WERI-Rb-1 (cell line): Measurements from ENCODE around the gene SLC19A2.
"Not testable (repeated sequence)": the region's sequence is repeated elsewhere in the genome, so short reads cannot be mapped to it uniquely, and the experiment has no call there.

Source experiments
- DNase-seq: peaks from one replicate; pipeline ENCODE4 v3.0.0-alpha.2; 2020
- H3K27ac ChIP-seq: fragments of 250-450 bp; sonication (Bioruptor Pico); 2 replicates; pipeline ENCODE4 v1.5.1; 2020; ENCODE audit warnings: mild to moderate bottlenecking, moderate library complexity
- H3K27me3 ChIP-seq: fragments of 250-450 bp; sonication (Bioruptor Pico); 2 replicates; pipeline ENCODE4 v1.5.1; 2021; ENCODE audit warnings: mild to moderate bottlenecking, low read depth, moderate library complexity; ENCODE audit not compliant: insufficient read depth, severe bottlenecking
- H3K36me3 ChIP-seq: fragments of 250-450 bp; sonication (Bioruptor Pico); 2 replicates; pipeline ENCODE4 v1.5.1; 2020; ENCODE audit warnings: mild to moderate bottlenecking, moderate library complexity
- H3K4me3 ChIP-seq: 2 replicates; pipeline ENCODE4 v1.5.1; 2011; ENCODE audit warnings: low read depth, mild to moderate bottlenecking, control low read depth, low read length
- H3K9me3 ChIP-seq: fragments of 250-450 bp; sonication (Bioruptor Pico); 2 replicates; pipeline ENCODE4 v1.5.1; 2021; ENCODE audit warnings: mild to moderate bottlenecking, moderate library complexity; ENCODE audit not compliant: severe bottlenecking
- CTCF ChIP-seq: IDR thresholded peaks from 2 replicates; pipeline ENCODE4 v1.5.1; 2011; ENCODE audit warnings: low read depth, mild to moderate bottlenecking, control low read depth, inconsistent platforms, low read length

SLC19A2 gene

GRCh38 chr1:169507413-169507812 is 21.7 kb upstream of the SLC19A2 start:
- Histone ChIP-seq H3K27ac (no peak overlapping the region), H3K9me3 (no peaks in the 10 kb centered on the region), H3K27me3 (no peaks in the 10 kb centered on the region), H3K4me3 (no peak overlapping the region), H3K36me3 (no peaks in the 10 kb centered on the region)
- TF ChIP-seq CTCF, result no peak
- no peak for DNase-seq

DNA sequence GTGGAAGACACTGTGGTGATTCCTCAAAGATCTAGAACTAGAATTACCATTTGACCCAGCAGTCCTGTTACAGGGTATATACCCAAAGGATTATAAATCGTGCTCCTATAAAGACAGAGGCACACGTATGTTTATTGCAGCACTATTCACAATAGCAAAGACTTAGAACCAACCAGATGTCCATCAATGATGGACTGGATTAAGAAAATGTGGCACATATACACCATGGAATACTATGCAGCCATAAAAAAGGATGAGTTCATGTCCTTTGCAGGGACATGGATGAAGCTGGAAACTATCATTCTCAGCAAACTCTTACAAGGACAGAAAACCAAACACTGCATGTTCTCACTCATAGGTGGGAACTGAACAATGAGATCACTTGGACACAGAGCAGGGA is 17.9 kb upstream of the SLC19A2 start:
- not testable (repeated sequence) for H3K27me3 ChIP-seq, H3K27ac ChIP-seq, DNase-seq, H3K9me3 ChIP-seq, H3K36me3 ChIP-seq, H3K4me3 ChIP-seq

DNA sequence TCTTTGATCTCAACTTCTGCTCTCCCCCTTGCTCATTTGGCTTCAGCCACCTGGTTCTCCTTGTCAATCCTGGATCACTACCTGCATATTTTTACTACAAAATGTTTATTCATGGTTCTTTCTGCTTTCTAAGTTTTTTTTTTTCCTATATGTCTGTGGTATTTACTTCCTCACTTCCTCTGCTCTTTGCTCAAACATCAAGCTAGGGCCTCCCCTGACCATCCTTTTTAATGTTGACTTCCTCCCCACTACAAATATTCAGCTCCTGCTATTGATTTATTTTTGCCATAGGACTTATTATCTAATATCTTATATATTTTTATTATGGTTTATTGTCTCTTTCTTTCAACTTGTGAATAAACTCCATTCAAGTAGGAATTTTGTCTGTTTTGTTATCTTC is 14.1 kb upstream of the SLC19A2 start:
- no peaks in the 10 kb centered on the region for H3K9me3 ChIP-seq
- no peak overlapping the region for H3K4me3 ChIP-seq
- TF ChIP-seq CTCF, result no peak
- no peak overlapping the region for H3K27ac ChIP-seq
- no peaks in the 10 kb centered on the region for H3K27me3 ChIP-seq
- H3K36me3 ChIP-seq, result no peaks in the 10 kb centered on the region
- DNase-seq, result no peak

DNA sequence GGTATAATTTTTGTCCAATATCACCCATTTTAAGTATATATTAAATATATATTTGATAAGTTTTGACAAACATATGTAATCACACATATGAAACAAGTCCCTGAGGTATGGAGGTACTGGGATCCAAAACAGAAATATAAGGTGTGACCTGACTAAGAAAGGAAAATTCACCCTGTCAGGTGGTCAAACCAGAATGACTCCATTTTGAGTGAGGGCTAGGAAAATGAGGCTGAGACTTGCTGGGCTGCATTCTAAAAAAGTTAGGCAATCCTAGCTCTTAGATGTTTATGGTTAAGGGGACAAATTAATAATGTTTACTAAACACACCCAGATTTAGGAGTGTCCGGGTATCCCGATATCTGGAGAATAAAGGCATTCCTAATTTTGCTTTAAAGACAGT is 11.6 kb upstream of the SLC19A2 start:
- TF ChIP-seq CTCF, result no peak
- Histone ChIP-seq H3K36me3 (no peaks in the 10 kb centered on the region), H3K27me3 (no peaks in the 10 kb centered on the region), H3K9me3 (no peaks in the 10 kb centered on the region), H3K27ac (no peak overlapping the region), H3K4me3 (no peak overlapping the region)
- no peak for DNase-seq

- Histone ChIP-seq H3K27me3 (no peaks in the 10 kb centered on the region), H3K27ac (no peak overlapping the region), H3K9me3 (no peaks in the 10 kb centered on the region), H3K36me3 (no peaks in the 10 kb centered on the region), H3K4me3 (no peak overlapping the region)
- DNase-seq, result no peak
- TF ChIP-seq CTCF, result no peak
Measured at GRCh38 chr1:169495916-169496315, 10.2 kb upstream of the SLC19A2 start.

DNA sequence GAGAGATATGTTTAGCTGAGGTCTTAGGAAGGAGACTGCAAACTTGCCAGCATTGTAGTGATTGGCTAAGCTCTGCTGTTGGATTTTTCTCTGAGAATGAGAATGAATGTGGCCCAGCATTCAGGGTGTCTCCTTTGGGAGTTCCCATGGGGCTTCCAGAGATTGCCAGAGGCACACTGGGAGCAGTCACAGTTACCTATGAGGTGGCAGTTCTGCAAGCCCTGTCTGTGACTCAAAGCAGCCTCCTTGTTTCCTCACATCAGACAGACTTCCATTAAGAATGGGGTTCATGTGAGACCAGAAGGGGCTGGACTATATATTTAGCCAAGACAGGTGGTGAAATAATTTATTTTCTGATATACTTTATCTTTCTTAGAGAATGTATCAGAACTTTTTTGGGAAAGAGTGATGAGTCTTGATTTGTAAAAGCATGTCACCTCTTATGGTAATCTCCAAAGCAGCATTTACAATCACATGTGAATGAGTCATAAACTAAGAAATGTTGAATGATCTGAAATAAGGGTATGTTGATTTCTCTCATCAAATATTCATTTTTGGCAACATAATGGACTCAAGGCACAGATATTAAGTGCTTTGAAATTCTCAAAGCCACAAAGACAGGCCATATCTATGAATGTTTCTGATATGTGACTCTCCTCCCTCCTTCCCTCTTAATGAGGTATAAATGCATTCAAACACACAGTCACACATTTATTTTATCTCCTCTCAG is 9.5 kb upstream of the SLC19A2 start:
- Histone ChIP-seq H3K27ac (no peak overlapping the region), H3K4me3 (no peak overlapping the region), H3K9me3 (no peaks in the 10 kb centered on the region), H3K36me3 (no peaks in the 10 kb centered on the region), H3K27me3 (no peaks in the 10 kb centered on the region)
- no peak for TF ChIP-seq CTCF
- DNase-seq, result no peak
